Memory B cell (primary cell): ENCODE data around the gene KCNJ18.
"Not testable (repeated sequence)": the region's sequence is repeated elsewhere in the genome, so short reads cannot be mapped to it uniquely, and the experiment has no call there.

Experiments used
- ATAC-seq: fragments of 150-1000 bp; cut with Tn5 transposase; 2 replicates; pipeline ENCODE4 v1.10.0; 2021; ENCODE audit warnings: low read depth, mild to moderate bottlenecking, moderate library complexity
- DNase-seq, 2 donors: peaks; one replicate each; pipeline ENCODE4 v3.0.0; 2022; ENCODE audit warnings: low spot score in 2 of 2
- H3K27ac Mint-ChIP-seq: one replicate; pipeline ENCODE4 v1.8.0; 2022; ENCODE audit warnings: mild to moderate bottlenecking, moderate library complexity, mixed read lengths
- H3K27me3 Mint-ChIP-seq: one replicate; pipeline ENCODE4 v1.8.0; 2022; ENCODE audit warnings: mixed read lengths
- H3K36me3 Mint-ChIP-seq: one replicate; pipeline ENCODE4 v1.8.0; 2022; ENCODE audit warnings: mild to moderate bottlenecking, mixed read lengths
- H3K4me1 Mint-ChIP-seq: one replicate; pipeline ENCODE4 v1.8.0; 2022; ENCODE audit warnings: mixed read lengths
- H3K4me3 Mint-ChIP-seq: one replicate; pipeline ENCODE4 v1.8.0; 2022; ENCODE audit warnings: mild to moderate bottlenecking, moderate library complexity, mixed read lengths
- H3K9me3 Mint-ChIP-seq: one replicate; pipeline ENCODE4 v1.8.0; 2022; ENCODE audit warnings: mixed read lengths

The KCNJ18 gene

DNA sequence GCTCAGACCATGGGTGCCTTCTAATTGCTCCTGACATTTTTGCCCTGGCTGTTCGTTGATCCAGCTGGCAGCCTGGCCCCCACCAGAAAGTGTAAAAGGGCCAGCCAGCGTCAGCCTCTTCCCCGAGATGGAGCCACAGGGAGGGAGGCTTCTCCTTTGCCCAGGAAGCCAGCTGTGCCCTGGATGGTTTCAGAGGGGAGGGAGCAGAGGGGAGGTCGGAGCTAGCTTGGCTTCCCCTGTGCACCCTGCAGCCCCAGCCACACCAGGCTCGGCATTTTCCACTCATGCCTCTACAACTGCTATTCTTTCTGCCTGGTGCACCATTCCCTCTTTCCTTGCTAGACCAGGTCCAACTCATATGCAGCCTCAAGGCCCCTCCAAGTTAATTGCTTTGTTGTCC lies 56.4 kb downstream of the KCNJ18 start:
- ATAC-seq, DNase-seq, H3K9me3 Mint-ChIP-seq, H3K4me1 Mint-ChIP-seq, H3K36me3 Mint-ChIP-seq, H3K4me3 Mint-ChIP-seq, H3K27me3 Mint-ChIP-seq, H3K27ac Mint-ChIP-seq: not testable (repeated sequence)

DNA sequence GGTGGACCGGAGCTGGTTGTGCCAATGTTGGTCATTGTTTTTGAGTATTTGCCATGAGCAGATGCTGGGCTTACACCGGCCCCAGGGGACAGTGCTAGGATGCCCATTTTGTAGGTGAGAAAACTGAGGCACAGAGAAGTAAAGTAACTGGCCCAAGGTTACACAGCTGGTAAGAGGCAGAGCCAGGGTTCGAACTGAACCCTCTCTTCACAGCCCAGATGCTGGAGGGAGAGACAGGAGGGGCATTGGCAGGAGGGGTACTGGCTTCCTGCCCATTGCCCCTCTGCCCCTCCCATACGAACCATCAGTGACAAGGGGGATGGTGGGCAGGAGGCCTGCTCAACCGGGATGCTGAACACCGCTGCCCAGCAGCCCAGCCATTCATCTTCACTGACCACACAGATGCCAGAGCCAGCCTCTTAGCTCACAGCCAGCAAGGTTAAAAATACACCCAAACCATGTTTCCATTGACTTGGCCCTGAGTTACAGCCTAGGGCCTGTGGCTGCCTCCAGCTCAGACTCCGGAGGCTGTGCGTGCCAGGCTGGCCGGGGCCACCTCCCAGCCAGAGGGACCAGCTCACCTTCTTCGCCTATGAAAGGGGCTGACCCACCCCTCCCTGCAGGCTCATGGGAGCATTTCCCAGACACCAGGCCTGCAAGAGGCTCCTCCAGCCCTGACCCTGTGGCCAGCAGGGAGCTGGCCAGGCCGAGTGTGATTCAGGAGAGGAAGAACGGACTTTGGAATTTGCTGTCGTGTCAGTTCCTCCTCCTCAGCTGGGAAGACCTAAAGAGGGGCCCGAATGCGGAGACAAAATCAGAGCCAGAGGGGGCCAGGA lies 57.6 kb downstream of the KCNJ18 start:
- ATAC-seq, DNase-seq, H3K4me1 Mint-ChIP-seq, H3K36me3 Mint-ChIP-seq, H3K27ac Mint-ChIP-seq, H3K4me3 Mint-ChIP-seq, H3K27me3 Mint-ChIP-seq, H3K9me3 Mint-ChIP-seq: not testable (repeated sequence)

DNA sequence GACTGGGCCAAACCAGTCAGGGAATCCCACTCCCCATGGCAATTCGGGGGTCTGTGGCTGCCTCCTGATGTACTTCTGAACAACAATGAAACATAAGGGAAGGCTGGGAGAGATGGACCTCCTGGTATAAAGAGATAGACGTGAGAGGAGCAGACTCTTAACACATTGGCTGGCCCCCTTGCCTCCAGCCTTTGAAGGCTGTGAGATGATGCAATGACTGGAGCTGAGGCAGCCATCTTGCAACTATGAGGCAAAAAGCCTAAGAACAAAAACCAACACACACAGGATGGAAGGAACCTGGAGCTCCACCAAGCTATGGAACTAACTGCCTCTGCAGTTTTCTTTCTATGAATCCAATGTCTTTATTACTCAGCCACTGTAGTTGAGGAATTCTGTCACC lies 58.8 kb downstream of the KCNJ18 start:
- DNase-seq, ATAC-seq, H3K4me1 Mint-ChIP-seq, H3K27me3 Mint-ChIP-seq, H3K9me3 Mint-ChIP-seq, H3K4me3 Mint-ChIP-seq, H3K27ac Mint-ChIP-seq, H3K36me3 Mint-ChIP-seq: not testable (repeated sequence)
